GM12891 (cell line): ENCODE results near the gene BAHCC1.

Source experiments
- DNase-seq: peaks from one replicate; pipeline ENCODE4 v3.0.0; 2011; ENCODE audit warnings: low spot score; ENCODE audit not compliant: insufficient read length
- FAIRE-seq: peaks from 2 replicates; lab custom pipeline; 2011; peaks lifted over from hg19 to GRCh38; lab: Jason Lieb, UNC
- PAX5 ChIP-seq: IDR thresholded peaks from 2 replicates; pipeline ENCODE4 v1.6.1; 2011; ENCODE audit warnings: low read length, moderate library complexity, mild to moderate bottlenecking; ENCODE audit not compliant: insufficient read depth, severe bottlenecking
- POLR2A ChIP-seq: IDR thresholded peaks from 2 replicates; pipeline ENCODE4 v1.6.1; 2011; ENCODE audit warnings: low read depth, low read length, control low read depth
- POLR2AphosphoS5 ChIP-seq: IDR thresholded peaks from 2 replicates; pipeline ENCODE4 v1.6.1; 2011; ENCODE audit warnings: low read depth, low read length, control low read depth
- POU2F2 ChIP-seq: IDR thresholded peaks from 2 replicates; pipeline ENCODE4 v1.6.1; 2011; ENCODE audit warnings: low read depth, mild to moderate bottlenecking, control low read depth, low read length, moderate library complexity
- SPI1 ChIP-seq: IDR thresholded peaks from 2 replicates; pipeline ENCODE4 v1.6.1; 2011; ENCODE audit warnings: low read depth, low read length, control low read depth
- TAF1 ChIP-seq: IDR thresholded peaks from 2 replicates; pipeline ENCODE4 v1.6.1; 2011; ENCODE audit warnings: low read depth, low read length, control low read depth

BAHCC1 gene

GRCh38 chr17:81514739-81515529 lies 119.7 kb downstream of the BAHCC1 start:
- DNase-seq (no peak), FAIRE-seq (peak; percentile 74)
- peak; percentile 54 for TF ChIP-seq POLR2A
- TF ChIP-seq POU2F2 = no peak; the same call in 1 of the 2 replicates
- peak; percentile 71; the same call in 1 of the 2 replicates for TF ChIP-seq POLR2AphosphoS5
- no peak for TF ChIP-seq PAX5
- TF ChIP-seq SPI1 = peak; percentile 47; the same call in 1 of the 2 replicates
- TF ChIP-seq TAF1 = peak; percentile 35; the same call in 1 of the 2 replicates

GRCh38 chr17:81515530-81516041 lies 120.3 kb downstream of the BAHCC1 start:
- FAIRE-seq (no peak), DNase-seq (no peak)
- TF ChIP-seq POU2F2 (no peak), TAF1 (no peak)
